GM12878 (cell line): ENCODE results near the gene GCNT1. TPM values are rescaled to one million over a fixed set of nuclear protein-coding genes. Genes with fewer than 3 reads are reported as not detected.
"Not testable (repeated sequence)": the region's sequence is repeated elsewhere in the genome, so short reads cannot be mapped to it uniquely, and the experiment has no call there.

Experiments
- ATAC-seq: fragments of 200-7000 bp; cut with Tn5 transposase; 3 replicates; pipeline ENCODE4 v1.9.1; 2020; ENCODE audit warnings: mild to moderate bottlenecking, moderate library complexity
- BruUV-seq: library from RNA; stranded (reverse); fragments of 400-500 nt; replicated peaks from 2 replicates; lab custom pipeline; 2021; lab: Mats Ljungman, UMichigan
- CTCF ChIA-PET: fragments of 300-600 bp; sonication (Branson Sonifier 250); formaldehyde crosslinking; extraction: SDS; loops from one replicate; lab custom pipeline; 2021; ENCODE audit warnings: inconsistent platforms; lab: Yijun Ruan, JAX
- POLR2A ChIA-PET: fragments of 350-600 bp; formaldehyde crosslinking; extraction: SDS; loops from one replicate; lab custom pipeline; 2021; ENCODE audit warnings: inconsistent platforms; lab: Charles Lee
- RAD21 ChIA-PET: fragments of 300-600 bp; sonication (Branson Sonifier 250); formaldehyde crosslinking; loops from one replicate; lab custom pipeline; 2023; ENCODE audit warnings: antibody characterized with exemption; ENCODE audit not compliant: unreplicated experiment; lab: Charles Lee
- SMC1A ChIA-PET: fragments of 300-600 bp; sonication (Branson Sonifier 250); formaldehyde crosslinking; loops from one replicate; lab custom pipeline; 2023; ENCODE audit not compliant: unreplicated experiment, uncharacterized antibody; lab: Charles Lee
- DNase-seq: peaks from one replicate; pipeline ENCODE4 v3.0.0-alpha.2; 2011; ENCODE audit warnings: low read depth, low spot score
- FAIRE-seq: peaks from 3 replicates; lab custom pipeline; 2011; peaks lifted over from hg19 to GRCh38; lab: Jason Lieb, UNC
- H2AFZ ChIP-seq: 2 replicates; pipeline ENCODE4 v1.6.0; 2011; ENCODE audit warnings: low read depth, low read length, control low read depth; ENCODE audit not compliant: control insufficient read depth
- H3K27ac ChIP-seq: 2 replicates; pipeline ENCODE4 v1.5.1; 2011; ENCODE audit warnings: control low read depth; ENCODE audit not compliant: control insufficient read depth, insufficient read depth
- H3K27me3 ChIP-seq, 2 experiments: replicated peaks in 1 of 2; 2 replicates each; pipeline versions ENCODE4 v1.6.0 to v1.6.1; 2011; ENCODE audit warnings: low read length in 1 of 2; ENCODE audit not compliant: control insufficient read depth in 2 of 2, insufficient read depth in 2 of 2
- H3K36me3 ChIP-seq, 2 experiments: 2 replicates each; pipeline ENCODE4 v1.5.1; 2011; ENCODE audit warnings: low read length in 1 of 2; ENCODE audit not compliant: control insufficient read depth in 2 of 2, insufficient read depth in 2 of 2
- H3K4me1 ChIP-seq: 2 replicates; pipeline ENCODE4 v1.6.1; 2011; ENCODE audit warnings: mild to moderate bottlenecking, low read length, moderate library complexity, mixed read lengths; ENCODE audit not compliant: control insufficient read depth, insufficient read depth
- H3K4me2 ChIP-seq: 2 replicates; pipeline ENCODE4 v1.6.0; 2011; ENCODE audit warnings: control low read depth; ENCODE audit not compliant: control insufficient read depth, insufficient read depth
- H3K4me3 ChIP-seq: fragments of 200-600 bp; sonication (generic); 2 replicates; pipeline ENCODE4 v1.5.1; 2016
- H3K79me2 ChIP-seq: 2 replicates; pipeline ENCODE4 v1.6.0; 2011; ENCODE audit warnings: low read length; ENCODE audit not compliant: control insufficient read depth, insufficient read depth
- H3K9ac ChIP-seq: 2 replicates; pipeline ENCODE4 v1.8.0; 2011; ENCODE audit warnings: low read length, control low read depth, mixed read lengths; ENCODE audit not compliant: control insufficient read depth, insufficient read depth
- H3K9me3 ChIP-seq: replicated peaks from 3 replicates; pipeline ENCODE4 v1.5.1; 2011; ENCODE audit warnings: mild to moderate bottlenecking, low read length; ENCODE audit not compliant: control insufficient read depth, insufficient read depth
- H4K20me1 ChIP-seq: 2 replicates; pipeline ENCODE4 v1.6.0; 2011; ENCODE audit not compliant: control insufficient read depth, insufficient read depth
- CBX3 ChIP-seq: fragments of 200-600 bp; sonication (generic); IDR thresholded peaks from 2 replicates; pipeline ENCODE4 v1.6.1; 2016; ENCODE audit warnings: low read depth, borderline replicate concordance
- CTCF ChIP-seq, 3 experiments: IDR thresholded peaks in 2 of 3; conservative IDR thresholded peaks in 1 of 3; 2 replicates each; pipeline ENCODE4 v1.5.1; 2011; ENCODE audit warnings: low read depth in 3 of 3, low read length in 3 of 3, mild to moderate bottlenecking in 3 of 3, control low read depth in 2 of 3, moderate library complexity in 2 of 3, inconsistent platforms in 1 of 3, mixed read lengths in 1 of 3; ENCODE audit not compliant: control insufficient read depth in 2 of 3, insufficient read depth in 1 of 3; ENCODE audit errors: extremely low read depth in 1 of 3
- CUX1 ChIP-seq: IDR thresholded peaks from 2 replicates; pipeline ENCODE4 v1.6.1; 2012; ENCODE audit warnings: improper control_type of control experiment, low read depth, low read length; ENCODE audit not compliant: insufficient replicate concordance
- EGR1 ChIP-seq, 2 experiments: IDR thresholded peaks; 1 replicate in 1 of 2; 2 replicates in 1 of 2; pipeline ENCODE4 v1.6.1; 2011 to 2012; ENCODE audit warnings: low read depth in 2 of 2, low read length in 2 of 2, borderline replicate concordance in 1 of 2, mild to moderate bottlenecking in 1 of 2, moderate library complexity in 1 of 2
- MYB ChIP-seq: fragments of 150-350 bp; IDR thresholded peaks from 2 replicates; pipeline ENCODE4 v1.6.1; 2014; ENCODE audit warnings: mild to moderate bottlenecking, low read depth, low read length, borderline replicate concordance
- WGBS: methylation state at CpG from one replicate; pipeline ENCODE4 v1.1.6; 2016; ENCODE audit warnings: low lambda C conversion rate; ENCODE audit not compliant: insufficient replicate concordance, insufficient coverage; ENCODE audit errors: missing lambda C conversion rate; 5-methylcytosine and 5-hydroxymethylcytosine counted together
- in situ Hi-C: fragments of 300-500 bp; cut with MboI; formaldehyde crosslinking; loops from 9 replicates; pipeline ENCODE4 v1.14.3; 2018; ENCODE audit warnings: mixed read lengths
- intact Hi-C: fragments of 100-400 bp; cut with micrococcal nuclease; formaldehyde crosslinking; loops from one replicate; pipeline ENCODE4 v1.14.2; 2022; ENCODE audit not compliant: unreplicated experiment
- polyA plus RNA-seq, 11 experiments: library from polyadenylated mRNA; depleted of rRNA in 4 of 11; unstranded in 6 of 11; stranded (reverse) in 5 of 11; fragments of >200 nt; fragmentation: Nextera tagmentation in 4 of 11; fragmentation: Illumina TruSeq in 1 of 11; extraction: Ambion mirVana in 4 of 11; extraction: Trizol in 1 of 11; gene quantifications; 1 replicate in 1 of 11; 2 replicates in 10 of 11; pipeline versions ENCODE4 v1.2.1 to v1.2.3, GENCODE V29; 2011 to 2016; ENCODE audit warnings: inconsistent platforms in 2 of 11, missing spikeins in 2 of 11, low read depth in 1 of 11
- total RNA-seq, 4 experiments: library from RNA; depleted of rRNA in 3 of 4; stranded (reverse); fragments of >200 nt in 3 of 4; fragmentation: Illumina TruSeq in 1 of 4; extraction: Trizol in 1 of 4; gene quantifications; 2 replicates each; pipeline versions ENCODE4 v1.2.1 to v1.2.3, GENCODE V29; 2013 to 2021

The GCNT1 gene
- total and polyA plus RNA-seq, 10 of the 15 experiments (the other 5 are each of a cell fraction or from before 2014, with no cell fraction given), result 2.8 to 17.8 (median 7.1) TPM

GRCh38 chr9:76531231-76531780 is 72.3 kb downstream of the GCNT1 start (continued):
- TF ChIP-seq CTCF (IDR thresholded peaks at IDR 0.05 in 2 of 3, conservative IDR thresholded peaks at IDR 0.05 in 1 of 3; ENCODE audit: control insufficient read depth in 2 of 3, extremely low read depth in 1 of 3, insufficient read depth in 1 of 3, low read depth in 3 of 3, low read length in 3 of 3), result no peak

GRCh38 chr9:76532877-76533276 is 73.9 kb downstream of the GCNT1 start:
- H3K27me3 ChIP-seq, ATAC-seq, intact Hi-C loops, H4K20me1 ChIP-seq, BruUV-seq, H3K4me1 ChIP-seq, H3K4me3 ChIP-seq, SMC1A ChIA-PET, FAIRE-seq, POLR2A ChIA-PET, H3K9ac ChIP-seq, DNase-seq, H3K4me2 ChIP-seq, H3K27ac ChIP-seq, H2AFZ ChIP-seq, H3K79me2 ChIP-seq, H3K36me3 ChIP-seq, H3K9me3 ChIP-seq, in situ Hi-C loops, RAD21 ChIA-PET: not testable (repeated sequence)
- CTCF ChIA-PET, result interaction anchor here (0.9 kb wide), 1 partner anchor 9 kb away, joined by 3 read pairs; no protein-coding TSS in a partner anchor
- WGBS, result 92% methylated on average over 4 of the region's 4 CpGs

- 100% methylated on average over 1 of the region's 1 CpG for WGBS
- FAIRE-seq, result no peak
- in situ Hi-C loops (no loop called here), intact Hi-C loops (no loop called here)
- DNase-seq, result no peak
- ATAC-seq, result no peak
- Histone ChIP-seq H3K4me1 (peaks cover 6% of the 10 kb centered on the region), H3K27ac (no peak overlapping the region), H3K9ac (no peak overlapping the region), H2AFZ (no peak overlapping the region), H3K27me3 (no peaks in the 10 kb centered on the region), H3K9me3 (no peaks in the 10 kb centered on the region), H3K4me3 (no peak overlapping the region), H4K20me1 (no peaks in the 10 kb centered on the region), H3K36me3 (no peaks in the 10 kb centered on the region), H3K79me2 (no peaks in the 10 kb centered on the region), H3K4me2 (no peak overlapping the region)
- ChIA-PET CTCF (interaction anchor here (0.6 to 0.8 kb wide), 2 partner anchors 15 to 623 kb away, joined by 3 read pairs; no protein-coding TSS in a partner anchor), POLR2A (no interaction called here), RAD21 (no interaction called here), SMC1A (interaction anchor here (0.6 kb wide), 2 partner anchors 78 to 900 kb away, joined by 3 read pairs; no protein-coding TSS in a partner anchor)
- no TSS peak for BruUV-seq
- TF ChIP-seq MYB, result no peak
- no peak for TF ChIP-seq CUX1
- TF ChIP-seq EGR1 (IDR thresholded peaks at IDR 0.05; ENCODE audit: borderline replicate concordance in 1 of 2, low read depth in 2 of 2, low read length in 2 of 2), result no peak
- no peak for TF ChIP-seq CBX3
Observed at GRCh38 chr9:76534026-76534425, 75.0 kb downstream of the GCNT1 start.
